Cardiac septum (tissue), 1 donor: Measurements from ENCODE around the gene ARHGEF6. TPM values are rescaled to one million over a fixed set of nuclear protein-coding genes. Genes with fewer than 3 reads are reported as not detected.

Experiments used
- DNase-seq: peaks from one replicate; pipeline ENCODE4 v3.0.0-alpha.2; 2020; ENCODE audit warnings: low spot score
- intact Hi-C: fragments of 100-400 bp; cut with DNase I; formaldehyde crosslinking; loops from one replicate; pipeline ENCODE4 v1.14.0; 2022
- total RNA-seq: library from RNA; stranded (reverse); fragmentation: NEBNext Ultra II Directional; extraction: Animal tissue kit (Norgen Biotek cat#: 25700); gene quantifications from one replicate; pipeline ENCODE4 v1.2.1, GENCODE V29; 2021
- donor health status: DM: no; HTN: no; CAD: no.

The ARHGEF6 gene
- total RNA-seq, 1 donor from 2014 or later, result 51.3 TPM

DNA sequence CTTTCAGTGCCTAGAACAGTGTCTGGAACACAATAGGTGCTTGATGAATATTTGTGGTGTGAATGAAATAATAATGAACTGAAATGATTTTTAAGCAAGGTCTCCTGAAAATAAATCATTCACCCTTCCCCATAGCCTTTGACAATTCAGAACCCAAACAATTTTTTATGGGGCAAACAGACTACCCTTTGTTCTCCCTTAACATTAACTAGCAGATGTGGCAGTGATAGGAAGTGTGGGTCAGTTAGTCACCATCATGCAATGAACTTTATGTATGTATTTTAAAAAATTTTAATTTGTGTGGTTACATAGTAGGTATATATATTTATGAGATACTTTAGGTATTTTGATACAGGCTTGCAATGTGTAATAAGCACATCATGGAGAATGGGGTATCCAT lies 160.0 kb downstream of the ARHGEF6 start:
- intact Hi-C loops, result no loop called here
- no peak for DNase-seq

GRCh38 chrX:136619899-136620505 lies 160.7 kb downstream of the ARHGEF6 start:
- DNase-seq, result no peak
- intact Hi-C loops, result no loop called here

- intact Hi-C loops, result no loop called here
- DNase-seq, result no peak
Observed at GRCh38 chrX:136616987-136617685, 163.6 kb downstream of the ARHGEF6 start.

Other genes starting within 250 kb of the ARHGEF6 start
- not detected for gene VGLL1, start 248.7 kb downstream of the ARHGEF6 start, total RNA-seq
- gene CD40LG, start 132.8 kb downstream of the ARHGEF6 start, total RNA-seq, result not detected
- gene RBMX, start 99.8 kb upstream of the ARHGEF6 start, total RNA-seq, result 92.7 TPM